SK-N-SH treated with all-trans-retinoic acid at 6 μM for 48 hours (cell line): ENCODE data around the gene DHRS3.

Experiments used
- ATAC-seq: fragments of 200-7000 bp; cut with Tn5 transposase; 3 replicates; pipeline ENCODE4 v1.9.1; 2020; ENCODE audit warnings: mild to moderate bottlenecking, moderate library complexity
- ARNTL ChIP-seq: fragments of 450-650 bp; formaldehyde crosslinking; IDR thresholded peaks from 2 replicates; pipeline ENCODE4 v1.5.0; 2020; ENCODE audit warnings: low read depth, mild to moderate bottlenecking, moderate library complexity, borderline replicate concordance
- BACH2 ChIP-seq: fragments of 250-450 bp; sonication (Bioruptor Pico); IDR thresholded peaks from 2 replicates; pipeline ENCODE4 v1.9.0; 2021; ENCODE audit warnings: mild to moderate bottlenecking, borderline replicate concordance
- CSDC2 ChIP-seq: fragments of 250-450 bp; sonication (Bioruptor Pico); IDR thresholded peaks from 2 replicates; pipeline ENCODE4 v1.5.0; 2020; ENCODE audit warnings: mild to moderate bottlenecking, moderate library complexity
- CSRNP3 ChIP-seq: fragments of 250-450 bp; sonication (Bioruptor Pico); IDR thresholded peaks from 2 replicates; pipeline ENCODE4 v1.5.1; 2021; ENCODE audit warnings: mild to moderate bottlenecking, moderate library complexity
- ESRRG ChIP-seq: fragments of 250-450 bp; sonication (Bioruptor Pico); IDR thresholded peaks from 2 replicates; pipeline ENCODE4 v1.6.1; 2021; ENCODE audit warnings: mild to moderate bottlenecking
- GLIS3 ChIP-seq: fragments of 250-450 bp; sonication (Bioruptor Pico); IDR thresholded peaks from 2 replicates; pipeline ENCODE4 v1.5.0; 2020; ENCODE audit warnings: mild to moderate bottlenecking, moderate library complexity
- ISL1 ChIP-seq: fragments of 250-450 bp; sonication (Bioruptor Pico); IDR thresholded peaks from 2 replicates; pipeline ENCODE4 v2.1.2; 2022; ENCODE audit warnings: mild to moderate bottlenecking, moderate library complexity
- OSR1 ChIP-seq: fragments of 250-450 bp; sonication (Bioruptor Pico); IDR thresholded peaks from 2 replicates; pipeline ENCODE4 v1.8.0; 2022; ENCODE audit warnings: moderate library complexity, mild to moderate bottlenecking, inconsistent platforms
- PATZ1 ChIP-seq: fragments of 250-450 bp; sonication (Bioruptor Pico); IDR thresholded peaks from 2 replicates; pipeline ENCODE4 v1.8.0; 2020; ENCODE audit warnings: mild to moderate bottlenecking, moderate library complexity, borderline replicate concordance
- POU6F1 ChIP-seq: fragments of 250-450 bp; sonication (Bioruptor Pico); IDR thresholded peaks from 2 replicates; pipeline ENCODE4 v1.8.0; 2021; ENCODE audit warnings: low read depth, mild to moderate bottlenecking, moderate library complexity, borderline replicate concordance
- RARB ChIP-seq: fragments of 250-450 bp; sonication (Bioruptor Pico); IDR thresholded peaks from 2 replicates; pipeline ENCODE4 v1.8.0; 2021; ENCODE audit warnings: mild to moderate bottlenecking, moderate library complexity
- TCF4 ChIP-seq: fragments of 250-450 bp; sonication (Bioruptor Pico); IDR thresholded peaks from 2 replicates; pipeline ENCODE4 v1.8.0; 2021; ENCODE audit warnings: mild to moderate bottlenecking, moderate library complexity, borderline replicate concordance
- TOX ChIP-seq: fragments of 250-450 bp; sonication (Bioruptor Pico); IDR thresholded peaks from 2 replicates; pipeline ENCODE4 v1.8.0; 2021; ENCODE audit warnings: mild to moderate bottlenecking, moderate library complexity, borderline replicate concordance
- TSHZ2 ChIP-seq: fragments of 250-450 bp; sonication (Bioruptor Pico); IDR thresholded peaks from 2 replicates; pipeline ENCODE4 v1.5.0; 2020; ENCODE audit warnings: mild to moderate bottlenecking, moderate library complexity
- ZC3H10 ChIP-seq: fragments of 250-450 bp; sonication (Bioruptor Pico); IDR thresholded peaks from 2 replicates; pipeline ENCODE4 v1.5.1; 2021; ENCODE audit warnings: mild to moderate bottlenecking, moderate library complexity
- ZFP30 ChIP-seq: fragments of 450-650 bp; formaldehyde crosslinking; IDR thresholded peaks from 2 replicates; pipeline ENCODE4 v1.5.0; 2022; ENCODE audit warnings: mild to moderate bottlenecking, moderate library complexity
- ZNF565 ChIP-seq: fragments of 450-650 bp; formaldehyde crosslinking; conservative IDR thresholded peaks from 2 replicates; pipeline ENCODE4 v1.5.0; 2020; ENCODE audit warnings: low read depth, mild to moderate bottlenecking, moderate library complexity
- ZNF70 ChIP-seq: fragments of 450-650 bp; formaldehyde crosslinking; IDR thresholded peaks from 2 replicates; pipeline ENCODE4 v1.5.0; 2020; ENCODE audit warnings: mild to moderate bottlenecking, moderate library complexity
- ZNF8 ChIP-seq: fragments of 450-650 bp; formaldehyde crosslinking; IDR thresholded peaks from 2 replicates; pipeline ENCODE4 v1.5.0; 2020; ENCODE audit warnings: mild to moderate bottlenecking, moderate library complexity
- TF ChIP-seq, protein P1 (sequence below): fragments of 250-450 bp; sonication (Bioruptor Pico); IDR thresholded peaks from 2 replicates; pipeline ENCODE4 v1.5.1; 2020; ENCODE audit warnings: low read depth, mild to moderate bottlenecking, moderate library complexity

DHRS3 gene

GRCh38 chr1:12585536-12585935, 32.5 kb downstream of the DHRS3 start:
- no peak for ATAC-seq
- TF ChIP-seq ISL1 (CRISPR knock-in tag): no peak
- no peak for TF ChIP-seq CSRNP3 (CRISPR knock-in tag)
- no peak for TF ChIP-seq ZNF8 (CRISPR knock-in tag)
- TF ChIP-seq ARNTL (CRISPR knock-in tag): no peak
- no peak for TF ChIP-seq ZNF565 (CRISPR knock-in tag)
- TF ChIP-seq BACH2 (CRISPR knock-in tag): no peak
- TF ChIP-seq OSR1 (CRISPR knock-in tag): no peak
- no peak for TF ChIP-seq ZFP30
- TF ChIP-seq ESRRG (CRISPR knock-in tag): no peak
- TF ChIP-seq, protein P1, sequence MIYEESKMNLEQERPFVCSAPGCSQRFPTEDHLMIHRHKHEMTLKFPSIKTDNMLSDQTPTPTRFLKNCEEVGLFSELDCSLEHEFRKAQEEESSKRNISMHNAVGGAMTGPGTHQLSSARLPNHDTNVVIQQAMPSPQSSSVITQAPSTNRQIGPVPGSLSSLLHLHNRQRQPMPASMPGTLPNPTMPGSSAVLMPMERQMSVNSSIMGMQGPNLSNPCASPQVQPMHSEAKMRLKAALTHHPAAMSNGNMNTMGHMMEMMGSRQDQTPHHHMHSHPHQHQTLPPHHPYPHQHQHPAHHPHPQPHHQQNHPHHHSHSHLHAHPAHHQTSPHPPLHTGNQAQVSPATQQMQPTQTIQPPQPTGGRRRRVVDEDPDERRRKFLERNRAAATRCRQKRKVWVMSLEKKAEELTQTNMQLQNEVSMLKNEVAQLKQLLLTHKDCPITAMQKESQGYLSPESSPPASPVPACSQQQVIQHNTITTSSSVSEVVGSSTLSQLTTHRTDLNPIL (CRISPR knock-in tag): no peak
- no peak for TF ChIP-seq TSHZ2 (CRISPR knock-in tag)
- no peak for TF ChIP-seq GLIS3 (CRISPR knock-in tag)
- no peak for TF ChIP-seq PATZ1 (CRISPR knock-in tag)

DNA sequence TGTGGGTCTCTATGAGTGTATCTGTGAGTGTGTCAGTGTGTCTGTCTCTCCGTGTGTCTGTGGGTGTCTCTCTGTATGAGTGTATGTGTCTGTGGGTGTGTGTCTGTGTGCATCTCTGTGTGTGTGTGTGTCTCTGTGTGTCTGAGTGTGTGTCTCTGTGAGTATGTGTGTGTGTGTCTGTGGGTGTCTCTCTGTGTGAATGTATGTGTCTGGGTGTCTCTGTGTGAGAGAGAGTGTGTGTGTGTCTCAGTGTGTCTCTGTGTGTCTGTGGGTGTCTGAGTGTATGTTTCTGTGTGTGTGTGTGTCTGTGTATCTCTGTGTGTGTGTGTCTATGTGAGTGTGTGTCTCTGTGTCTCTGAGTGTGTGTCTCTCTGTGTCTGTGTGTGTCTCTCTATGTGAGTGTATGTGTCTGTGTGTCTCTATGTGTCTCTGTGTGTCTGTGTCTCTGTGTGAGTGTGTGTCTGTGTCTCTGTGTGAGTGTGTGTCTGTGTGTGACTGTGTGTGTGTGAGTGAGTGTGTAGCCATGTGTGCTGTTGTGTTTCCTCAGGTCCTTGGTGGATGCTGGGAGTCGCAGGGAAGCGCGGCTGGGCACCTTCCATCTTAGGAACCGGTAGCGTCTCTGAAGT, 33.0 kb downstream of the DHRS3 start:
- ATAC-seq: no peak
- no peak for TF ChIP-seq ZNF8 (CRISPR knock-in tag)
- TF ChIP-seq OSR1 (CRISPR knock-in tag): no peak
- TF ChIP-seq, all 23 proteins: peak for 0

DNA sequence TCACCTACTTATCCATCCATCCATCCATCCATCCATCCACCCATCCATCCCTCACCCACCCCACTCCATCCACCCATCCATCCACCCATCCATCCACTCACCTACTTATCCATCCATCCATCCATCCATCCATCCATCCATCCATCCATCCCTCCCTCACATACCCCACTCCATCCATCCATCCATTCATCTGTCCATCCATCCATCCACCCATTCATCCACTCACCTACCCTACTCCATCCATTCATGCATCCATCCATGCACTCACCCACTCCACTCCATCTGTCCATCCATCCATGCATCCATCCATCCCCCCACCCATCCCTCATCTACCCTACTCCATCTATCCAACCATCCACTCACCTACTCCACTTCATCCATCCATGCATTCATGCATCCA, 34.5 kb downstream of the DHRS3 start:
- TF ChIP-seq ZNF70 (CRISPR knock-in tag) (no peak), POU6F1 (no peak), RARB (CRISPR knock-in tag) (no peak), ZNF8 (CRISPR knock-in tag) (no peak), TOX (CRISPR knock-in tag) (no peak), ISL1 (CRISPR knock-in tag) (no peak), GLIS3 (CRISPR knock-in tag) (no peak), TCF4 (no peak), ESRRG (CRISPR knock-in tag) (no peak), BACH2 (CRISPR knock-in tag) (no peak), ZC3H10 (no peak), ARNTL (CRISPR knock-in tag) (no peak), CSRNP3 (CRISPR knock-in tag) (no peak), CSDC2 (CRISPR knock-in tag) (no peak)
- TF ChIP-seq, protein P1 (CRISPR knock-in tag): no peak
- ATAC-seq: no peak
